HEK293 (cell line): ENCODE results near the gene SKI.

Source experiments
- GLI2 ChIP-seq: fragments of 450-650 bp; formaldehyde crosslinking; IDR thresholded peaks from 2 replicates; pipeline ENCODE4; 2017; ENCODE audit warnings: missing biosample characterization, missing genetic modification characterization, low read depth, borderline replicate concordance
- GLIS1 ChIP-seq: fragments of 450-650 bp; formaldehyde crosslinking; IDR thresholded peaks from 2 replicates; pipeline ENCODE4 v1.5.1; 2016; ENCODE audit warnings: missing biosample characterization, missing genetic modification characterization
- HOXA7 ChIP-seq: sonication (generic); formaldehyde crosslinking; IDR thresholded peaks from 2 replicates; pipeline ENCODE4 v1.8.1; 2022; ENCODE audit warnings: missing genetic modification reagents, borderline replicate concordance
- INSM2 ChIP-seq: fragments of 450-650 bp; formaldehyde crosslinking; IDR thresholded peaks from 2 replicates; pipeline ENCODE4 v1.5.1; 2016; ENCODE audit warnings: missing biosample characterization, missing genetic modification characterization
- KLF8 ChIP-seq: fragments of 450-650 bp; formaldehyde crosslinking; IDR thresholded peaks from 2 replicates; pipeline ENCODE4 v1.5.1; 2016; ENCODE audit warnings: missing biosample characterization, missing genetic modification characterization
- PRDM2 ChIP-seq: fragments of 450-650 bp; formaldehyde crosslinking; IDR thresholded peaks from 2 replicates; pipeline ENCODE4 v1.5.1; 2016; ENCODE audit warnings: missing biosample characterization, missing genetic modification characterization, borderline replicate concordance
- SCRT2 ChIP-seq: fragments of 450-650 bp; formaldehyde crosslinking; IDR thresholded peaks from 2 replicates; pipeline ENCODE4 v1.5.1; 2016; ENCODE audit warnings: missing biosample characterization, missing genetic modification characterization
- TRIM28 ChIP-seq: IDR thresholded peaks from 2 replicates; pipeline ENCODE4 v1.6.1; 2011; ENCODE audit warnings: low read length, control low read depth, borderline replicate concordance
- ZBTB1 ChIP-seq: fragments of 450-650 bp; formaldehyde crosslinking; IDR thresholded peaks from 2 replicates; pipeline ENCODE4 v1.5.1; 2016; ENCODE audit warnings: missing biosample characterization, missing genetic modification characterization
- ZBTB21 ChIP-seq: fragments of 450-650 bp; formaldehyde crosslinking; IDR thresholded peaks from 2 replicates; pipeline ENCODE4 v1.5.1; 2017; ENCODE audit warnings: missing biosample characterization, missing genetic modification characterization
- ZBTB6 ChIP-seq: fragments of 450-650 bp; formaldehyde crosslinking; IDR thresholded peaks from 2 replicates; pipeline ENCODE4 v1.5.1; 2017; ENCODE audit warnings: missing biosample characterization, missing genetic modification characterization
- ZBTB8A ChIP-seq: fragments of 450-650 bp; formaldehyde crosslinking; IDR thresholded peaks from 2 replicates; pipeline ENCODE4 v1.5.1; 2016; ENCODE audit warnings: missing biosample characterization, missing genetic modification characterization
- ZFP37 ChIP-seq: fragments of 450-650 bp; formaldehyde crosslinking; IDR thresholded peaks from 2 replicates; pipeline ENCODE4 v1.5.1; 2016; ENCODE audit warnings: missing biosample characterization, missing genetic modification characterization
- ZFP41 ChIP-seq: fragments of 450-650 bp; formaldehyde crosslinking; IDR thresholded peaks from 2 replicates; pipeline ENCODE4 v1.5.1; 2016; ENCODE audit warnings: missing biosample characterization, missing genetic modification characterization, borderline replicate concordance
- ZNF18 ChIP-seq: fragments of 450-650 bp; formaldehyde crosslinking; IDR thresholded peaks from 2 replicates; pipeline ENCODE4 v1.5.1; 2016; ENCODE audit warnings: missing biosample characterization, missing genetic modification characterization
- ZNF211 ChIP-seq: fragments of 450-650 bp; formaldehyde crosslinking; IDR thresholded peaks from 2 replicates; pipeline ENCODE4 v1.5.1; 2016; ENCODE audit warnings: low read depth, missing biosample characterization, missing genetic modification characterization
- ZNF341 ChIP-seq: fragments of 450-650 bp; formaldehyde crosslinking; IDR thresholded peaks from 2 replicates; pipeline ENCODE4; 2016; ENCODE audit warnings: low read depth, missing biosample characterization, missing genetic modification characterization
- ZNF449 ChIP-seq: fragments of 450-650 bp; formaldehyde crosslinking; IDR thresholded peaks from 2 replicates; pipeline ENCODE4 v1.5.1; 2017; ENCODE audit warnings: missing biosample characterization, mild to moderate bottlenecking, missing genetic modification characterization, moderate library complexity
- ZNF514 ChIP-seq: fragments of 450-650 bp; formaldehyde crosslinking; IDR thresholded peaks from 2 replicates; pipeline ENCODE4 v1.5.1; 2016; ENCODE audit warnings: missing biosample characterization, missing genetic modification characterization
- ZNF548 ChIP-seq: fragments of 450-650 bp; formaldehyde crosslinking; IDR thresholded peaks from 2 replicates; pipeline ENCODE4 v1.5.1; 2016; ENCODE audit warnings: missing biosample characterization, missing genetic modification characterization
- ZNF555 ChIP-seq: fragments of 450-650 bp; formaldehyde crosslinking; conservative IDR thresholded peaks from 2 replicates; pipeline ENCODE4 v1.5.1; 2017; ENCODE audit warnings: missing biosample characterization, mild to moderate bottlenecking, missing genetic modification characterization, inconsistent platforms
- ZNF629 ChIP-seq: fragments of 450-650 bp; formaldehyde crosslinking; IDR thresholded peaks from 2 replicates; pipeline ENCODE4 v1.5.1; 2017; ENCODE audit warnings: missing biosample characterization, missing genetic modification characterization
- ZNF660 ChIP-seq: fragments of 450-650 bp; IDR thresholded peaks from 2 replicates; pipeline ENCODE4 v1.5.1; 2018; ENCODE audit warnings: missing biosample characterization, mild to moderate bottlenecking, missing genetic modification characterization
- ZNF677 ChIP-seq: fragments of 450-650 bp; IDR thresholded peaks from 2 replicates; pipeline ENCODE4 v1.5.0; 2018; ENCODE audit warnings: missing biosample characterization, mild to moderate bottlenecking, missing genetic modification characterization, moderate library complexity
- ZNF777 ChIP-seq: fragments of 450-650 bp; formaldehyde crosslinking; IDR thresholded peaks from 2 replicates; pipeline ENCODE4 v1.5.1; 2017; ENCODE audit warnings: missing biosample characterization, missing genetic modification characterization, borderline replicate concordance
- ZXDB ChIP-seq: fragments of 450-650 bp; formaldehyde crosslinking; IDR thresholded peaks from 2 replicates; pipeline ENCODE4 v1.5.1; 2016; ENCODE audit warnings: missing biosample characterization, missing genetic modification characterization
- TF ChIP-seq, protein P1 (sequence below): fragments of 450-650 bp; formaldehyde crosslinking; optimal IDR thresholded peaks from 2 replicates; pipeline ENCODE3; 2016; ENCODE audit warnings: missing biosample characterization, mild to moderate bottlenecking, missing genetic modification characterization

Gene SKI

DNA sequence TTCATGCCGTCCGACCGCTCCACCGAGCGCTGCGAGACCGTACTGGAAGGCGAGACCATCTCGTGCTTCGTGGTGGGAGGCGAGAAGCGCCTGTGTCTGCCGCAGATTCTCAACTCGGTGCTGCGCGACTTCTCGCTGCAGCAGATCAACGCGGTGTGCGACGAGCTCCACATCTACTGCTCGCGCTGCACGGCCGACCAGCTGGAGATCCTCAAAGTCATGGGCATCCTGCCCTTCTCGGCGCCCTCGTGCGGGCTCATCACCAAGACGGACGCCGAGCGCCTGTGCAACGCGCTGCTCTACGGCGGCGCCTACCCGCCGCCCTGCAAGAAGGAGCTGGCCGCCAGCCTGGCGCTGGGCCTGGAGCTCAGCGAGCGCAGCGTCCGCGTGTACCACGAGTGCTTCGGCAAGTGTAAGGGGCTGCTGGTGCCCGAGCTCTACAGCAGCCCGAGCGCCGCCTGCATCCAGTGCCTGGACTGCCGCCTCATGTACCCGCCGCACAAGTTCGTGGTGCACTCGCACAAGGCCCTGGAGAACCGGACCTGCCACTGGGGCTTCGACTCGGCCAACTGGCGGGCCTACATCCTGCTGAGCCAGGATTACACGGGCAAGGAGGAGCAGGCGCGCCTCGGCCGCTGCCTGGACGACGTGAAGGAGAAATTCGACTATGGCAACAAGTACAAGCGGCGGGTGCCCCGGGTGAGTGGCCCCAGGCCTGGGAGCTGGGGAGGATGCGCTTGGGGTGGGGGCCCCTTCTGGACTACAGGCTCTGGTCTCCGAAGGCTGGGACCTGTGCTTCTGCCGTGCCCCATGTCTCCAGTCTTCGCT lies 1.1 kb downstream of the SKI start (continued):
- no peak for TF ChIP-seq ZXDB (tag by site-specific recombination)
- no peak for TF ChIP-seq ZFP37 (tag by site-specific recombination)
- no peak for TF ChIP-seq TRIM28
- no peak for TF ChIP-seq ZNF777 (tag by site-specific recombination)
- TF ChIP-seq ZNF211 (tag by site-specific recombination): no peak
- TF ChIP-seq ZBTB21 (tag by site-specific recombination): no peak
- peak; percentile 87; the same call in 1 of the 2 replicates for TF ChIP-seq SCRT2 (tag by site-specific recombination)
- no peak for TF ChIP-seq GLIS1 (tag by site-specific recombination)
- TF ChIP-seq ZNF449 (tag by site-specific recombination): no peak
- TF ChIP-seq ZBTB1 (tag by site-specific recombination): no peak
- TF ChIP-seq, protein P1, sequence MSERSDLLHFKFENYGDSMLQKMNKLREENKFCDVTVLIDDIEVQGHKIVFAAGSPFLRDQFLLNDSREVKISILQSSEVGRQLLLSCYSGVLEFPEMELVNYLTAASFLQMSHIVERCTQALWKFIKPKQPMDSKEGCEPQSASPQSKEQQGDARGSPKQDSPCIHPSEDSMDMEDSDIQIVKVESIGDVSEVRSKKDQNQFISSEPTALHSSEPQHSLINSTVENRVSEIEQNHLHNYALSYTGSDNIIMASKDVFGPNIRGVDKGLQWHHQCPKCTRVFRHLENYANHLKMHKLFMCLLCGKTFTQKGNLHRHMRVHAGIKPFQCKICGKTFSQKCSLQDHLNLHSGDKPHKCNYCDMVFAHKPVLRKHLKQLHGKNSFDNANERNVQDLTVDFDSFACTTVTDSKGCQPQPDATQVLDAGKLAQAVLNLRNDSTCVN: peak; percentile 89
- TF ChIP-seq ZNF341 (tag by site-specific recombination): no peak
- no peak for TF ChIP-seq GLI2 (tag by site-specific recombination)
- no peak for TF ChIP-seq HOXA7 (CRISPR knock-in tag)
- TF ChIP-seq ZNF629 (tag by site-specific recombination): 0 out of 2 replicates have a peak, but pooled peaks have one; percentile 19
- no peak for TF ChIP-seq ZNF514 (tag by site-specific recombination)
- TF ChIP-seq KLF8 (tag by site-specific recombination): no peak
- TF ChIP-seq INSM2 (tag by site-specific recombination): no peak
- no peak for TF ChIP-seq ZNF677 (tag by site-specific recombination)
- no peak for TF ChIP-seq ZNF660 (tag by site-specific recombination)
- 0 out of 2 replicates have a peak, but pooled peaks have one; percentile 48 for TF ChIP-seq PRDM2
- TF ChIP-seq ZNF18 (tag by site-specific recombination): no peak
- no peak for TF ChIP-seq ZNF548 (tag by site-specific recombination)
- TF ChIP-seq ZFP41: no peak
- TF ChIP-seq ZBTB6: no peak
- peak; percentile 92 for TF ChIP-seq ZBTB8A (tag by site-specific recombination)
- no peak for TF ChIP-seq ZNF555
